Measurements from ENCODE around the gene SLC29A4. TPM values are rescaled to one million over a fixed set of nuclear protein-coding genes. Genes with fewer than 3 reads are reported as not detected.
A peak's percentile ranks its signal among the peaks of the same experiment; 100 is the strongest.
"Not testable (repeated sequence)": the region's sequence is repeated elsewhere in the genome, so short reads cannot be mapped to it uniquely, and the experiment has no call there.

The SLC29A4 gene
- total RNA-seq, 1 donor from 2014 or later = 9.7 TPM

DNA sequence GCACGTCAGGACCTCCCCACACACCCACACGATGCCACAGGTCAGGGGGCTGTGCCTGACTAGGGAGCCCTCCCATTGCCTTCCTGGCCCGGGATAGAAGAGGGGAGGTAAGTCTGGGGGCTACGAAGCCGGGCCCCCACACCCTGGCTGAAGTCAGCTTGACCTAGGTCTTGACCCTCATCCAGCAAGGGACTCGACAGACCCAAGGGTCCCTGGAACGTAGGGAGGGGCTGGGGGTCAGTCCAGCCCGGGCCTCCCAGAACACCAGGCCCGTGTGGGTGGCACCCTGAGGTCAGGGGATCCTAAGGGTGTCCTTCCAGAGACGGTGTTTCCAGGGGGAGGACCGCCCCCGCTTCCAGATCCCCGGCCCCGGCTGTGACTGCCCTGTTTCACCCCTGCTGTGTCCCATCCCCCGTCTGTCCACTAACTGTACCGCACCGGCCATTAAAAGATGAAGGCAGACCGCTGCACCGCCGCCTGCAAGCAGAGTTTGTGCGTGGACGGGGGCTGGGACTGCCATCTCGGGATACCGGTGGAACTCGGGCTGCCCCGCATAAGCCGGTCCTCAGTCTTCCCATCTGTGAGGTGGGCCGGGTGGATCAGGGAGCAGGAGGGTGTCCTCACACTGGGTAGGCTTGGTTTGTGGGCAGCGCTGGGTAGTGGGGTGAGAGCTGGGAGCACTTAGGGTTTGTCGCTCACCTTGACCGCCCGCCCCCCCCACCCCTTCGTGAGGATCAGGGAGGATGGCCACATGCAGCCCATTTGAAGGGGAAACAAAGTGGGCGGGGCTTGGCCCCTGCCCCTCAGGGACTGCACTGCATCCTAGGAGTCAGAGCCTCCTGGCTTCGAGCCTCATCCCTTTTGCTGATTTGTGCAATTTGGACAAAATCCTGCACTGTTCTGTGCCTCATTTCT is 21.1 kb downstream of the SLC29A4 start:
- DNase-seq (ENCODE audit: low spot score) = no peak
- Mint-ChIP-seq H3K27me3 (ENCODE audit: low read depth) (no peaks in the 10 kb centered on the region), H3K36me3 (ENCODE audit: low read depth) (peaks cover 6% of the 10 kb centered on the region), H3K4me1 (ENCODE audit: low read depth) (no peaks in the 10 kb centered on the region), H3K27ac (ENCODE audit: unreplicated experiment) (peak overlapping the region; percentile 41), H3K9me3 (ENCODE audit: low read depth) (no peaks in the 10 kb centered on the region), H3K4me3 (ENCODE audit: unreplicated experiment) (no peak overlapping the region)
- no peak for TF ChIP-seq CTCF (IDR thresholded peaks at IDR 0.05)

DNA sequence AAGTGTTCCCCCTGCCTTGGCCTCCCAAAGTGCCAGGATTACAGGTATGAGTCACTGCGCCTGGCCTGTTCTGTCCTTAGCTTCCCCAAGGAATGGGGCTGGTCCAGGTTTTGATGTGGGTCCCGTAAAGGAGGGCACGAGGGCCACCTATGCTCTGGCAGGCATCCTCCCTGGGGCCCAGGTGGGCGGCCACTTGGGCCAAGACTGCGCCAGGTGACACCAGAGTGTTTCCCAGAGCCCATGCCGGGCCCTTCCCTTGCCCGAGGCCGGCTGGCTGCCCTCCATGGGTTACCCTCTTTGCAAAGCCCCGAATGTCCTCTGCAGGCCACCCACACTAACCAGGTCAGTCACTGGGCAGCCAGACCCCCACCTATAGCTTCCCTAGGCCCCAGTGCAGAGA is 22.3 kb downstream of the SLC29A4 start:
- H3K36me3 Mint-ChIP-seq (ENCODE audit: low read depth); H3K4me3 Mint-ChIP-seq (ENCODE audit: unreplicated experiment); H3K27ac Mint-ChIP-seq (ENCODE audit: unreplicated experiment); H3K27me3 Mint-ChIP-seq (ENCODE audit: low read depth); H3K9me3 Mint-ChIP-seq (ENCODE audit: low read depth); H3K4me1 Mint-ChIP-seq (ENCODE audit: low read depth); DNase-seq (ENCODE audit: low spot score): not testable (repeated sequence)

GRCh38 chr7:5307221-5308142 is 24.7 kb downstream of the SLC29A4 start:
- DNase-seq (ENCODE audit: low spot score); H3K4me3 Mint-ChIP-seq (ENCODE audit: unreplicated experiment); H3K27me3 Mint-ChIP-seq (ENCODE audit: low read depth); H3K9me3 Mint-ChIP-seq (ENCODE audit: low read depth); H3K4me1 Mint-ChIP-seq (ENCODE audit: low read depth); H3K27ac Mint-ChIP-seq (ENCODE audit: unreplicated experiment): not testable (repeated sequence)
- H3K36me3 Mint-ChIP-seq (ENCODE audit: low read depth) = peaks cover 17% of the 10 kb centered on the region

GRCh38 chr7:5309146-5309545 is 26.4 kb downstream of the SLC29A4 start:
- H3K4me3 Mint-ChIP-seq (ENCODE audit: unreplicated experiment) = no peak overlapping the region
- peaks cover 20% of the 10 kb centered on the region for H3K36me3 Mint-ChIP-seq (ENCODE audit: low read depth)
- no peak overlapping the region for H3K27ac Mint-ChIP-seq (ENCODE audit: unreplicated experiment)
- no peak for DNase-seq (ENCODE audit: low spot score)
- H3K4me1 Mint-ChIP-seq (ENCODE audit: low read depth) = no peaks in the 10 kb centered on the region
- no peaks in the 10 kb centered on the region for H3K9me3 Mint-ChIP-seq (ENCODE audit: low read depth)
- no peaks in the 10 kb centered on the region for H3K27me3 Mint-ChIP-seq (ENCODE audit: low read depth)
- no peak for TF ChIP-seq CTCF (IDR thresholded peaks at IDR 0.05)

- H3K27me3 Mint-ChIP-seq (ENCODE audit: low read depth) = no peaks in the 10 kb centered on the region
- H3K36me3 Mint-ChIP-seq (ENCODE audit: low read depth) = peaks cover 25% of the 10 kb centered on the region
- H3K9me3 Mint-ChIP-seq (ENCODE audit: low read depth) = no peaks in the 10 kb centered on the region
- no peak overlapping the region for H3K27ac Mint-ChIP-seq (ENCODE audit: unreplicated experiment)
- no peaks in the 10 kb centered on the region for H3K4me1 Mint-ChIP-seq (ENCODE audit: low read depth)
- no peak for TF ChIP-seq CTCF (IDR thresholded peaks at IDR 0.05)
- no peak for DNase-seq (ENCODE audit: low spot score)
- no peak overlapping the region for H3K4me3 Mint-ChIP-seq (ENCODE audit: unreplicated experiment)
Measured at GRCh38 chr7:5310822-5311405, 28.2 kb downstream of the SLC29A4 start.

- H3K9me3 Mint-ChIP-seq (ENCODE audit: low read depth); H3K4me3 Mint-ChIP-seq (ENCODE audit: unreplicated experiment); H3K27me3 Mint-ChIP-seq (ENCODE audit: low read depth); DNase-seq (ENCODE audit: low spot score); H3K4me1 Mint-ChIP-seq (ENCODE audit: low read depth): not testable (repeated sequence)
- H3K36me3 Mint-ChIP-seq (ENCODE audit: low read depth) = peaks cover 29% of the 10 kb centered on the region
- H3K27ac Mint-ChIP-seq (ENCODE audit: unreplicated experiment) = peak overlapping the region; percentile 17
Measured at GRCh38 chr7:5312276-5313070, 29.7 kb downstream of the SLC29A4 start.

GRCh38 chr7:5313076-5313885 is 30.5 kb downstream of the SLC29A4 start:
- not testable (repeated sequence) for H3K4me1 Mint-ChIP-seq (ENCODE audit: low read depth); H3K4me3 Mint-ChIP-seq (ENCODE audit: unreplicated experiment); H3K27ac Mint-ChIP-seq (ENCODE audit: unreplicated experiment); DNase-seq (ENCODE audit: low spot score); H3K27me3 Mint-ChIP-seq (ENCODE audit: low read depth); H3K9me3 Mint-ChIP-seq (ENCODE audit: low read depth)
- peaks cover 29% of the 10 kb centered on the region for H3K36me3 Mint-ChIP-seq (ENCODE audit: low read depth)

All from chondrocyte (in vitro differentiated cells).